CD4-positive, alpha-beta T cell treated with Interleukin-10 for 1 hour (primary cell): ENCODE data around the gene SF1.

Experiments
- DNase-seq: peaks from one replicate; pipeline ENCODE4 v3.0.0-alpha.2; 2020

SF1 gene

GRCh38 chr11:64723117-64723906, 55.0 kb downstream of the SF1 start, which contains the start of gene NRXN2:
Gene NRXN2, minus strand, starts transcription at chr11:64723197. Its CDS starts 9,498 bp downstream, at chr11:64713699.
- DNase-seq = peak; percentile 89

DNA sequence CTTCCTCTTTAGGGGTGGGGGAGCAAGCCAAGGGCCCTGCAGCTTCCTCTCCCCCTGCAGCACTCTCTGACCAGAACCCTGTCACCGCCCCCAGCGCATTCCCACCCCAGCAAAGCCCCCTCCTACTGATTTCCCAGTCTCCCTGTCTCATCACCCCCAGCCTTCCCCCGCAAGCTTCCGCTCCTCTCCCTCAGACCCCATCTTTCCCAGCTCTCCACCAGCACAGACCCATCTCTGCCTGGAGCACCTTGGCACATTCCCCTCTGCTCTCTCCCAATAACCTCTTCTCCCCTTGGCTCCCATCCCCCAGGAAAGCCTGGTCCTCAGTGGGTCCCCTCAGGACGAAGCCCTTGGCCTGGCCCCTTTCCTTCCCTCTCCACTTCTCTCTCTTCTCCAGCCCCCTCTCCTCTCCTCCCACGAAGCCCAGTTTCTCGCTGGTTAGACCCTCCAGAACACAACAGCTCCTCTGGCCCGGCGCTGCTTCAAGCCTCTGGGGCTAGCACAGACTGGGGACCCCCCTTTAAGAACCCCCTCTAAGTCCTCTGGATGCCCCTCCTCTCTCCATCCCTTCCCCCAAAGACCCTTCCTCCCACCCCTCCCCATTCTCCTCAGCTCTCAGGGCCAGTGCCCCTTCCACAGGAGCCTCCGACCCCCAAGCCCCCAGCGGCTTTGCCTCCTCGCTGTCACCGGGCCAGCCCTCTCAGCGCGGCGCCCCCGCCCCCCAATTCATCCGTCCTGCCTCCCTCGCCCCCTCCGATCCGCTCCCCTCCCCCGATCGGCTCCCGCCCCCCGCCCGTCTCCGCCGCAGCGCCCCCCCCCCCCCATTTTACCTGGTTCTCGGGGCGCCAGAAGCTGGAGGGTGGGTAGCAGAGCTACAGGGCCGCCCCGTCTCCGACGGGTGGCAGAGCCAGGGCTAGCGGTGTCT, 55.9 kb downstream of the SF1 start:
- DNase-seq = no peak

DNA sequence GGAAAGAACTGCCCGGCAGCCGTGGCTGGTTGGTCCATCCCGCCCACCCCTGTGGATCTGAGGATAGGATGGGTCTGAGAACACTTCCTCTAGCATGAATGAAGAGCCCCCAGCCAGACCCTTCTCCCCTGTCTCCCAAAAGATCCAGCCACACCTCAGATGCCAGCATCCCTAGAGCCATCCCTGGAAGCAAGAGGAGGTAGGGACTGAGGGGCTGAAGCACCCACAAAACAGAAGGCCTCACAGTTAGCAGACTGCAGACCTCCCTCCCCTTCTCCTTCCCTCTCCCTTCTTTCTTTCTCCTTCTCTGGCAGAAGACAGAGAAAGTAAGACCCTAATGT, 57.0 kb downstream of the SF1 start:
- no peak for DNase-seq

GRCh38 chr11:64720640-64721358, 57.5 kb downstream of the SF1 start:
- no peak for DNase-seq

DNA sequence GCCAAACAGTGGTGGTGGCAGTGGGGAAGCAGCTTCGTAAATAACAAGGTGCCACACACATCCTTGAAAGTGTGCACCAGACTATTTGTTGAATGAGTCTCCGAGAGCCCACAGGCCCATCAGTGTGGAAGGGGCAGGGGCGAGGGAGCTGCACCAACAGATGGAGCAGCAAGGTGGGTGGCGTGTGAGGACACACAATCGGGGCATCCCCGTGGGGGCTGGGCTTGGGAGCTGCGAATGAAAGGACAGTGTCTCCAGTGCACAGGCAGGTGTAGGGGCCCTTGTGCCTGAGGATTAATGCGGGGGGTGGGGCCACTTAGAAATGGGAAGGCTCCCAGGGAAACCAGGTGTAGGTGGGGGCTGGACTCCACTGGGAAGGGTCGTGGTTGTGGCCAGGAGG, 58.2 kb downstream of the SF1 start:
- no peak for DNase-seq

- DNase-seq = no peak
Measured at GRCh38 chr11:64719406-64719805, 58.9 kb downstream of the SF1 start.

GRCh38 chr11:64718780-64719124, 59.6 kb downstream of the SF1 start:
- no peak for DNase-seq

- DNase-seq = no peak
Measured at GRCh38 chr11:64718084-64718779, 60.1 kb downstream of the SF1 start.

GRCh38 chr11:64717268-64717578, 61.1 kb downstream of the SF1 start:
- no peak for DNase-seq

- DNase-seq = no peak
Measured at GRCh38 chr11:64716473-64717267, 61.7 kb downstream of the SF1 start.

DNA sequence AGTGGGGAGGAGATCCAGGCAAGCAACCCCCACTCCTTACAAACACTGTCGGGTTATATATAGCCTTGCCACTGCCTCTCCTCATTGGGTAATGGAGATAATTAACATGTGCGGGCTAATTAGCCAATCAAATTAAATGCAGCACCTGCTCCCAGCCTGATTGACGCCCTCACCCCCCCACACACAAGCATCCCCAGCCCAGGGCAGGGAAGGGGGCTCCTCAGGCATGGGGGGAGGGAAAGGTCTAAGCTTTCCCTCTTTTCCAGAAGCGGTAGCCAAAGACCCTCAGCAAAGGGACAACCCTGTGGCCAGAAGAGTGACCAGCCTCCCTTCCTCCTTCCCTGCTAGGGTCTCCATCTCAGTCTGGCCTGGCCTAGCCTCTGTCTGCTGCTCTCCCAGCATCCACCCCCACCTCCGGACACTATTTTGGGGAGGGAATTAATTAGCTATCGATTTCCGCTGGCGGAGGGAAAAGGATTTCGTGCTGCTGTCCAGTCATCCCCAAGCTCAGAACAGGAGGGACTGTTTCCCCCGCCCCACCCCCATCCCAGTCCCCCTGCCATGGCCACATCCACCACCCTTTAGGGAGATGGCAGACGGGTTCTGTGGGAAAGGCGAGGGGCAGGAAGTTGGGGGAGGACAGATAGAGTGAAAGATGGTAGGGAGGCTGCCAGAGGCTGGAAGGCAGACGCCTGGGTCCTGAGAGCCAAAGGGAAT, 62.4 kb downstream of the SF1 start:
- DNase-seq = no peak

DNA sequence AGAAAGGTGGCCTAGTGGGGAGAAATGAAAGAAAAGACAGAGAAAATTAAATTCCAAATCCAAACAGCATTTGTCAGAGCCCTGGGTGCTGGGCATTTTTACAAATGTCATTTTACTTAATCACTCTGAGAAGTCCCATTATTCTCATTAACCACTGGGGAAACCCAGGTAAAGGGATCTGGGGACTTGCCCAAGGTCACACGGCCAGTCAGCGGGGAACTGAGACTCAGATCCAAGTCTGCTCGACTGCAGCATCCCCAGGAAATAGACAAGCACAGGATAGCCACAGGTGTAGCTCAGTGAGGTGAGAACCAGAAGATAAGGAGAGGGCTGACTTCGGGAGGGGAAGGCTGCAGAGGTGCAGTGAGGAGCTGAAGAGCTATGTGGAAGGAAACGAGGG, 63.2 kb downstream of the SF1 start:
- no peak for DNase-seq

GRCh38 chr11:64714666-64715065, 63.7 kb downstream of the SF1 start:
- DNase-seq = no peak
